ENCODE results near the gene VPS50.

VPS50 gene

DNA sequence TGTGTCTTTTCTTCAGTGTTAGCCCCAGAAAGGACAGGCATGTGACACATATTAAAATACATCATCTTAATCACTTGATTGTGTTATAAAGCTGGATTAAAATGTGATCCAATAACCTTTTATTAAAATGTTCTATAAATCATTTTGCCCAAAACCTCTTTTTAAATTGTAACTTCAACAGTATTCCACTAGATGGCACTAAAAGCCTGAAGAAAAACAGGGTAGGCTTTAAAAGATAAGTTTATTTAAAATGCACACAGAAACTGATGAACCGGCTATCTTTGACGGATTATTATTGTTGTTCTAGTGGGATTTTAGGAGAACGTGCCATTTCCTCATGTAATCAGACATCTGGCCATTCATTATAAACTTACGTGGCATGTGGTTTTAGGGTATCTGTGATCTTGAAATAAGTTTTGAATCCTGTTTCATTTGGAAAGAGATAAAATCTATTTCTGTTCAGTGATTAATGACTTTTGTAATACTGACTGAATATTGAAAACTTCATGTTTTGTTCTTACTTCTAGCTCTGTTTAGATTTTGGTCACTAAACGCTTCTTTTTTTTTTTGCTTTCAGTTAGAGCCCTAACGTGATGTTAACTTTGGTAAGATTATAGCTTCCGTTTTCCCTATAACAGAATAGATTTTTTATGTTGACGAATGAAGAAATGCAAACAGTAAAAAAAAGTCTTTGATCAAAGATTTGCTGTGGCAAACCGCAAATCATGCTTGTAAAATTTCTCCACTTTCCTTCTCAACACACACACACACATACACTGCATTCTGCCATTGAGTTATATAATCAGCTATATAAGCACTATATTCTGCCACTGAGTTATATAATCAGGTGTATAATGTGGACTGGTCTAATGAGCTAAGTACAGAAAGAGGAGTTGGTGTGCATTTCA, 13.6 kb downstream of the VPS50 start:
- TF ChIP-seq POLR2A (IDR thresholded peaks at IDR 0.05; ENCODE audit: extremely low read depth, insufficient read length), result no peak
- TF ChIP-seq MYC (IDR thresholded peaks at IDR 0.05; ENCODE audit: low read depth, low read length), result no peak
- TF ChIP-seq CTCF (IDR thresholded peaks at IDR 0.05; ENCODE audit: low read depth, low read length), result peak; percentile 27
- no peak for TF ChIP-seq MAX (IDR thresholded peaks at IDR 0.05; ENCODE audit: low read depth, low read length)
- H3K4me3 ChIP-seq (ENCODE audit: low read depth, low read length), result no peak overlapping the region

DNA sequence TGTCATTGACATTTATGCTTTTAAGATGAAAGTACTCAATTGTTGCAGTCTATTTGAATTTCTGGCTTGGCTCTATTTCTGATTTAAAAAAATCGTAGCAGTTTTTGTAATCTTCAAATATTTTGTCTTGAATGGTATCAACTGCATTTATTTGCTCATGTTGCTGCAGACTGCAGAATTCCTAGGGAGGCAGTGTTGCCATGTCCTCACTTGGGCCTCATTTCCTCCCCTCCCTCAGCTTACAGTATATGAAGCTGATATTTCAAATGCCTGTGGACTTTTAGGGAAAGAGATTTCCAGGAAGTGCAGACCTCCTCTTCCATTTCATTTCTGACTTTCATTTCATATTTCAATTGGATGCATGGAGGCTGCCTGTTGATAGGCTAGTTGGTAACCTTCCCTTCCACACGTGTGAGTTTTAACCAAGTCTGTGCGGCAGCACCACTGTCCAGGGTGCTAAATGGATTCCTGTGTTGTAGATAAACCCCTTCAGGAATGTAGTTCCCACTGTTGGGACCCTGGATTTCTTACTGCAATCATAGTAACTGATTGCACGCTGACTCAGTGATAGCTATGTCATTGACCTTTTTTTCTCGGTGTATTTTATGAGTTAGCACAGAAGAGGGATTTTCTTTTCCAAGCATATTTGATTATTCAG, 17.5 kb downstream of the VPS50 start:
- no peak for TF ChIP-seq POLR2A (IDR thresholded peaks at IDR 0.05; ENCODE audit: extremely low read depth, insufficient read length)
- TF ChIP-seq MAX (IDR thresholded peaks at IDR 0.05; ENCODE audit: low read depth, low read length), result no peak
- TF ChIP-seq MYC (IDR thresholded peaks at IDR 0.05; ENCODE audit: low read depth, low read length), result no peak
- no peak overlapping the region for H3K4me3 ChIP-seq (ENCODE audit: low read depth, low read length)
- no peak for DNase-seq (ENCODE audit: low read depth)

More for the DNA sequence above, 13.6 kb downstream of the VPS50 start:
- DNase-seq (ENCODE audit: low read depth), result peak; percentile 50

- no peak overlapping the region for H3K4me3 ChIP-seq (ENCODE audit: low read depth, low read length)
- TF ChIP-seq CTCF (IDR thresholded peaks at IDR 0.05; ENCODE audit: low read depth, low read length), result no peak
Observed at GRCh38 chr7:93258661-93259060, 26.5 kb downstream of the VPS50 start.

DNA sequence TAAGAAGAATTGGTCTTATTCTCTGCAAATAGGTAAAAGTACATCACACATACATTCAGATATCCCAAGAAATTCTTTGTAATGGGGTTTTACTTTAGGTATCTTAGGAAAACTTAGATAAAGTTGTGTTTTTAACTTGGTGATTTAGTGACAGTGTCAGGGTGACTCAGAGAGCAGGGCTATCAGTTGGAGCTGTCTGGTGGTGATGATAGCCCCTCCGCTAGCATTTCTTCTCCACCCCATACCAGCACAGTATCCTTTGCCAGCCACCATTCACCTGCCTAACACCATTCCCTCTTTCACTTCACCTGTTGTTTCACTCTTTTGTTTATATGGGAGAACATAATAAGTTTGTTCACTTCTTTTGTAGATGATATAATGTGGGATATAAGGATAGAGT, 30.4 kb downstream of the VPS50 start:
- TF ChIP-seq POLR2A (IDR thresholded peaks at IDR 0.05; ENCODE audit: extremely low read depth, insufficient read length) (no peak), MYC (IDR thresholded peaks at IDR 0.05; ENCODE audit: low read depth, low read length) (no peak), CTCF (IDR thresholded peaks at IDR 0.05; ENCODE audit: low read depth, low read length) (no peak), MAX (IDR thresholded peaks at IDR 0.05; ENCODE audit: low read depth, low read length) (no peak)
- DNase-seq (ENCODE audit: low read depth), result no peak
- H3K4me3 ChIP-seq (ENCODE audit: low read depth, low read length), result no peak overlapping the region

More at GRCh38 chr7:93258661-93259060, 26.5 kb downstream of the VPS50 start:
- DNase-seq (ENCODE audit: low read depth), result no peak

GRCh38 chr7:93265220-93265619, 33.1 kb downstream of the VPS50 start:
- TF ChIP-seq MAX (IDR thresholded peaks at IDR 0.05; ENCODE audit: low read depth, low read length), result no peak
- TF ChIP-seq CTCF (IDR thresholded peaks at IDR 0.05; ENCODE audit: low read depth, low read length), result no peak
- TF ChIP-seq MYC (IDR thresholded peaks at IDR 0.05; ENCODE audit: low read depth, low read length), result no peak
- TF ChIP-seq POLR2A (IDR thresholded peaks at IDR 0.05; ENCODE audit: extremely low read depth, insufficient read length), result no peak
- H3K4me3 ChIP-seq (ENCODE audit: low read depth, low read length), result no peak overlapping the region
- no peak for DNase-seq (ENCODE audit: low read depth)

DNA sequence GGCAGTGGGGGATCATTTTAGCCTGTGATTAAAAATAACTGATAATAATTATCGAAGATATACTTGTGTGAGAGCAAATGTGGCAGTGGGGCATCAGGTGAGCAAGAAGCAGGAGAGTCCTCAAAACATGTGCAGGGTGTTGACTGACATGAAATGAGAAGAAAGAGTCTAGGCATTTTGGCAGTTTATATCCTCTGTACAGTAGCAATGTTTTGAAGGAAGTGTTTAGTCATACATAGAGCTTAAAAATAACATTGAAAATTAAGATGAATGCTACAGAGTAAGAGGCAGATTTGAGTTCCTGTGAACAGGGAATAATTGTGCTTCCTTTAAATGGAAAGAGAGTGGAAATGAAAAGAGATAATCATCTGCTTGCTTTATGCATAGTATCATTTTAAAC, 47.4 kb downstream of the VPS50 start:
- H3K4me3 ChIP-seq (ENCODE audit: low read depth, low read length), result no peak overlapping the region
- TF ChIP-seq POLR2A (IDR thresholded peaks at IDR 0.05; ENCODE audit: extremely low read depth, insufficient read length) (no peak), CTCF (IDR thresholded peaks at IDR 0.05; ENCODE audit: low read depth, low read length) (no peak), MYC (IDR thresholded peaks at IDR 0.05; ENCODE audit: low read depth, low read length) (no peak), MAX (IDR thresholded peaks at IDR 0.05; ENCODE audit: low read depth, low read length) (no peak)
- DNase-seq (ENCODE audit: low read depth), result no peak

All from NB4 (cell line).